HepG2 (cell line): ENCODE data around the gene ZNF652. TPM values are rescaled to one million over a fixed set of nuclear protein-coding genes. Genes with fewer than 3 reads are reported as not detected.

Source experiments
- EHMT2 ChIP-seq: fragments of 200-600 bp; sonication (generic); IDR thresholded peaks from 2 replicates; pipeline ENCODE4 v1.7.0; 2017; ENCODE audit warnings: antibody characterized with exemption, low read depth, low read length, borderline replicate concordance
- FLYWCH1 ChIP-seq: sonication (generic); formaldehyde crosslinking; IDR thresholded peaks from 2 replicates; pipeline ENCODE4 v1.8.1; 2023; ENCODE audit warnings: mild to moderate bottlenecking, missing genetic modification reagents
- HOXA3 ChIP-seq: sonication (generic); formaldehyde crosslinking; IDR thresholded peaks from 2 replicates; pipeline ENCODE4 v1.5.0; 2020; ENCODE audit warnings: missing genetic modification reagents
- IRF9 ChIP-seq: sonication (generic); formaldehyde crosslinking; IDR thresholded peaks from 2 replicates; pipeline ENCODE4 v1.8.0; 2022; ENCODE audit warnings: missing genetic modification reagents, mild to moderate bottlenecking, borderline replicate concordance
- MTF2 ChIP-seq: sonication (generic); formaldehyde crosslinking; IDR thresholded peaks from 2 replicates; pipeline ENCODE4 v1.5.0; 2020; ENCODE audit warnings: missing genetic modification reagents, borderline replicate concordance
- MXD3 ChIP-seq: IDR thresholded peaks from 2 replicates; pipeline ENCODE4 v1.6.1; 2016; ENCODE audit warnings: mild to moderate bottlenecking, missing biosample characterization, missing genetic modification reagents
- PCBP2 ChIP-seq: fragments of 200-400 bp; formaldehyde crosslinking; optimal IDR thresholded peaks from 2 replicates; pipeline ENCODE3; 2018; ENCODE audit warnings: low read length, low read depth; ENCODE audit not compliant: poor library complexity, severe bottlenecking
- POGK ChIP-seq: sonication (generic); formaldehyde crosslinking; conservative IDR thresholded peaks from 2 replicates; pipeline ENCODE4 v1.8.0; 2022; ENCODE audit warnings: mild to moderate bottlenecking, moderate library complexity, missing genetic modification reagents
- POGZ ChIP-seq: sonication (generic); formaldehyde crosslinking; IDR thresholded peaks from 2 replicates; pipeline ENCODE4 v1.4.0; 2020; ENCODE audit warnings: mild to moderate bottlenecking, missing genetic modification reagents
- SPEN ChIP-seq: sonication (generic); formaldehyde crosslinking; IDR thresholded peaks from 2 replicates; pipeline ENCODE4 v1.5.1; 2020; ENCODE audit warnings: low read depth, mild to moderate bottlenecking, missing genetic modification reagents
- TFDP1 ChIP-seq: IDR thresholded peaks from 2 replicates; pipeline ENCODE4 v1.6.1; 2016; ENCODE audit warnings: missing compliant biosample characterization, missing genetic modification reagents, borderline replicate concordance
- ZFP62 ChIP-seq: sonication (generic); formaldehyde crosslinking; IDR thresholded peaks from 2 replicates; pipeline ENCODE4 v1.4.0; 2020; ENCODE audit warnings: missing genetic modification reagents
- ZFP90 ChIP-seq: sonication (generic); formaldehyde crosslinking; IDR thresholded peaks from 2 replicates; pipeline ENCODE4 v1.8.0; 2022; ENCODE audit warnings: missing genetic modification reagents, mild to moderate bottlenecking, inconsistent platforms, borderline replicate concordance
- ZFP91 ChIP-seq: sonication (generic); formaldehyde crosslinking; IDR thresholded peaks from 2 replicates; pipeline ENCODE4 v1.9.0; 2022; ENCODE audit warnings: missing genetic modification reagents, mild to moderate bottlenecking, borderline replicate concordance
- ZNF256 ChIP-seq: sonication (generic); formaldehyde crosslinking; conservative IDR thresholded peaks from 2 replicates; pipeline ENCODE4 v1.4.0; 2020; ENCODE audit warnings: missing genetic modification reagents
- ZNF329 ChIP-seq: sonication (generic); formaldehyde crosslinking; IDR thresholded peaks from 2 replicates; pipeline ENCODE4 v1.9.0; 2021; ENCODE audit warnings: low read depth, mild to moderate bottlenecking, missing genetic modification reagents
- ZNF512B ChIP-seq: sonication (generic); formaldehyde crosslinking; IDR thresholded peaks from 2 replicates; pipeline ENCODE4 v1.5.1; 2020; ENCODE audit warnings: missing genetic modification reagents, mild to moderate bottlenecking, borderline replicate concordance
- ZNF777 ChIP-seq: sonication (generic); formaldehyde crosslinking; IDR thresholded peaks from 2 replicates; pipeline ENCODE4 v1.4.0; 2020; ENCODE audit warnings: missing genetic modification reagents
- ZNF780A ChIP-seq: sonication (generic); formaldehyde crosslinking; IDR thresholded peaks from 2 replicates; pipeline ENCODE4 v1.8.0; 2022; ENCODE audit warnings: mild to moderate bottlenecking, missing genetic modification reagents, moderate library complexity
- polyA plus RNA-seq, 8 experiments: library from polyadenylated mRNA; depleted of rRNA in 3 of 8; stranded (reverse) in 7 of 8; unstranded in 1 of 8; fragments of >200 nt; fragmentation: Illumina TruSeq in 4 of 8; extraction: Trizol in 4 of 8; gene quantifications; 2 replicates each; pipeline versions ENCODE4 v1.2.1 to v1.2.3, GENCODE V29; 2011 to 2016; ENCODE audit warnings: low read depth in 4 of 8, missing spikeins in 1 of 8, mixed read lengths in 1 of 8; ENCODE audit not compliant: insufficient read depth in 1 of 8
- total RNA-seq, 5 experiments: library from RNA; depleted of rRNA; stranded (reverse); fragments of >200 nt; fragmentation: Illumina TruSeq; extraction: Trizol; gene quantifications; 2 replicates each; pipeline ENCODE4 v1.2.3, GENCODE V29; 2016; ENCODE audit warnings: low read depth in 1 of 5

The ZNF652 gene
- total and polyA plus RNA-seq, 2 of the 13 experiments (the other 11 are each of a cell fraction or from before 2014, with no cell fraction given) = 16.2 to 30.2 TPM

GRCh38 chr17:49260011-49260816, 101.8 kb downstream of the ZNF652 start (continued):
- no peak for TF ChIP-seq ZNF512B (CRISPR knock-in tag)
- no peak for TF ChIP-seq ZFP62
- peak; percentile 46 for TF ChIP-seq POGK (CRISPR knock-in tag)
- TF ChIP-seq ZNF780A (CRISPR knock-in tag) = no peak
- TF ChIP-seq SPEN (CRISPR knock-in tag) = 0 out of 2 replicates have a peak, but pooled peaks have one; percentile 25
- TF ChIP-seq EHMT2 = no peak
- TF ChIP-seq POGZ (CRISPR knock-in tag) = no peak
- TF ChIP-seq HOXA3 (CRISPR knock-in tag) = no peak
- TF ChIP-seq ZFP91 (CRISPR knock-in tag) = no peak; the same call in 1 of the 2 replicates
- TF ChIP-seq ZNF777 (CRISPR knock-in tag) = peak; percentile 93
- no peak for TF ChIP-seq ZNF256 (CRISPR knock-in tag)
- TF ChIP-seq ZFP90 (CRISPR knock-in tag) = no peak
- no peak; the same call in 1 of the 2 replicates for TF ChIP-seq MTF2 (CRISPR knock-in tag)
- TF ChIP-seq ZNF329 (CRISPR knock-in tag) = no peak
- no peak for TF ChIP-seq FLYWCH1 (CRISPR knock-in tag)
- no peak for TF ChIP-seq PCBP2
- peak; percentile 27; the same call in 1 of the 2 replicates for TF ChIP-seq TFDP1 (CRISPR knock-in tag)
- 0 out of 2 replicates have a peak, but pooled peaks have one; percentile 22 for TF ChIP-seq MXD3 (CRISPR knock-in tag)
- TF ChIP-seq IRF9 (CRISPR knock-in tag) = no peak
